Smooth muscle cell (in vitro differentiated cells): Measurements from ENCODE around the gene TNIP1. TPM values are rescaled to one million over a fixed set of nuclear protein-coding genes. Genes with fewer than 3 reads are reported as not detected.

ENCODE experiments used
- DNase-seq: peaks from one replicate; lab custom pipeline; 2025; ENCODE audit not compliant: unreplicated experiment; lab: John Stamatoyannopoulos, UW
- H2AFZ ChIP-seq: fragments of 200-600 bp; sonication (generic); 2 replicates; pipeline ENCODE4 v1.6.0; 2016; ENCODE audit warnings: antibody characterized with exemption, low read depth, mild to moderate bottlenecking
- H3F3A ChIP-seq: fragments of 200-600 bp; sonication (generic); 2 replicates; pipeline ENCODE4 v1.6.0; 2017; ENCODE audit warnings: antibody characterized with exemption, low read depth
- H3K27ac ChIP-seq: fragments of 200-600 bp; sonication (generic); 2 replicates; pipeline ENCODE4 v1.5.1; 2016; ENCODE audit warnings: low read depth, mild to moderate bottlenecking
- H3K27me3 ChIP-seq: fragments of 200-600 bp; sonication (generic); 2 replicates; pipeline ENCODE4 v1.6.1; 2016; ENCODE audit warnings: low read depth, mild to moderate bottlenecking
- H3K36me3 ChIP-seq: fragments of 200-600 bp; sonication (generic); 2 replicates; pipeline ENCODE4 v1.5.1; 2016; ENCODE audit warnings: low read depth
- H3K4me1 ChIP-seq: fragments of 200-600 bp; sonication (generic); 2 replicates; pipeline ENCODE4 v1.5.1; 2016; ENCODE audit warnings: low read depth
- H3K4me2 ChIP-seq: fragments of 200-600 bp; sonication (generic); 2 replicates; pipeline ENCODE4 v1.6.0; 2016; ENCODE audit warnings: mild to moderate bottlenecking
- H3K4me3 ChIP-seq: fragments of 200-600 bp; sonication (generic); 2 replicates; pipeline ENCODE4 v1.5.1; 2016; ENCODE audit warnings: mild to moderate bottlenecking
- H3K79me2 ChIP-seq: fragments of 200-600 bp; sonication (generic); 2 replicates; pipeline ENCODE4 v1.6.0; 2016; ENCODE audit warnings: low read depth, mild to moderate bottlenecking
- H3K9ac ChIP-seq: fragments of 200-600 bp; sonication (generic); 2 replicates; pipeline ENCODE4 v1.6.0; 2016; ENCODE audit warnings: low read depth
- H3K9me3 ChIP-seq: fragments of 200-600 bp; sonication (generic); replicated peaks from 2 replicates; pipeline ENCODE4 v1.5.1; 2016; ENCODE audit warnings: low read depth
- H4K20me1 ChIP-seq: fragments of 200-600 bp; sonication (generic); 2 replicates; pipeline ENCODE4 v1.6.0; 2016; ENCODE audit warnings: low read depth
- CTCF ChIP-seq: fragments of 200-600 bp; sonication (generic); IDR thresholded peaks from 2 replicates; pipeline ENCODE4 v1.5.1; 2017; ENCODE audit warnings: borderline replicate concordance, mild to moderate bottlenecking, antibody characterized with exemption; ENCODE audit not compliant: insufficient read depth, poor library complexity, severe bottlenecking
- WGBS: methylation state at CpG from one replicate; pipeline ENCODE4 v1.1.7; 2016; ENCODE audit warnings: low lambda C conversion rate; 5-methylcytosine and 5-hydroxymethylcytosine counted together
- polyA plus RNA-seq: library from polyadenylated mRNA; unstranded; fragments of >200 nt; fragmentation: Nextera tagmentation; extraction: Ambion mirVana; gene quantifications from 2 replicates; pipeline ENCODE4 v1.2.1, GENCODE V29; 2016
- total RNA-seq: library from RNA; depleted of rRNA; stranded (reverse); fragments of >200 nt; gene quantifications from 2 replicates; pipeline ENCODE4 v1.2.3, GENCODE V29; 2014

Gene TNIP1
- total and polyA plus RNA-seq, 2 experiments from 2014 or later, result 51.4 to 73.7 TPM

- 83% methylated on average over 5 of the region's 5 CpGs for WGBS
- no peak for DNase-seq
- H3K27ac ChIP-seq, result no peak overlapping the region
Observed at GRCh38 chr5:151104795-151105194, 24.0 kb upstream of the TNIP1 start.

GRCh38 chr5:151101746-151102145, 20.9 kb upstream of the TNIP1 start:
- TF ChIP-seq CTCF, result no peak
- no peaks in the 10 kb centered on the region for H3K9me3 ChIP-seq
- no peak overlapping the region for H3K27ac ChIP-seq
- no peak overlapping the region for H3K4me3 ChIP-seq
- peaks cover 7% of the 10 kb centered on the region for H3F3A ChIP-seq
- H2AFZ ChIP-seq, result no peak overlapping the region
- H4K20me1 ChIP-seq, result peaks cover 7% of the 10 kb centered on the region
- H3K36me3 ChIP-seq, result no peaks in the 10 kb centered on the region
- no peak overlapping the region for H3K4me2 ChIP-seq
- no peaks in the 10 kb centered on the region for H3K4me1 ChIP-seq
- no peaks in the 10 kb centered on the region for H3K79me2 ChIP-seq
- H3K9ac ChIP-seq, result no peak overlapping the region
- DNase-seq, result no peak
- no peaks in the 10 kb centered on the region for H3K27me3 ChIP-seq
- 96% methylated on average over 4 of the region's 4 CpGs for WGBS

More at GRCh38 chr5:151104795-151105194, 24.0 kb upstream of the TNIP1 start:
- Histone ChIP-seq H3K27me3 (no peaks in the 10 kb centered on the region), H3F3A (no peaks in the 10 kb centered on the region), H3K4me1 (no peaks in the 10 kb centered on the region), H2AFZ (no peak overlapping the region), H3K36me3 (no peaks in the 10 kb centered on the region), H4K20me1 (peaks cover 14% of the 10 kb centered on the region), H3K9me3 (no peaks in the 10 kb centered on the region), H3K9ac (no peak overlapping the region), H3K4me2 (no peak overlapping the region), H3K79me2 (no peaks in the 10 kb centered on the region), H3K4me3 (no peak overlapping the region)
- TF ChIP-seq CTCF, result no peak

- H3K27ac ChIP-seq, result no peak overlapping the region
- no peaks in the 10 kb centered on the region for H3K27me3 ChIP-seq
- 44% methylated on average over 9 of the region's 9 CpGs for WGBS
- no peak for DNase-seq
- peaks cover 7% of the 10 kb centered on the region for H3F3A ChIP-seq
- H2AFZ ChIP-seq, result no peak overlapping the region
- no peak overlapping the region for H3K9ac ChIP-seq
- H3K36me3 ChIP-seq, result no peaks in the 10 kb centered on the region
- H3K4me3 ChIP-seq, result no peak overlapping the region
- no peak for TF ChIP-seq CTCF
- H3K9me3 ChIP-seq, result no peaks in the 10 kb centered on the region
- H3K4me2 ChIP-seq, result no peak overlapping the region
- H3K4me1 ChIP-seq, result no peaks in the 10 kb centered on the region
- peaks cover 3% of the 10 kb centered on the region for H4K20me1 ChIP-seq
- H3K79me2 ChIP-seq, result no peaks in the 10 kb centered on the region
Observed at GRCh38 chr5:151101151-151101550, 20.3 kb upstream of the TNIP1 start.

GRCh38 chr5:151100681-151101080, 19.8 kb upstream of the TNIP1 start:
- H3K4me3 ChIP-seq, result no peak overlapping the region

More at GRCh38 chr5:151100681-151101080, 19.8 kb upstream of the TNIP1 start:
- H3K9me3 ChIP-seq, result no peaks in the 10 kb centered on the region
- H3K4me1 ChIP-seq, result no peaks in the 10 kb centered on the region
- H3K4me2 ChIP-seq, result no peak overlapping the region
- 95% methylated on average over 4 of the region's 4 CpGs for WGBS
- no peaks in the 10 kb centered on the region for H3K79me2 ChIP-seq
- no peak overlapping the region for H2AFZ ChIP-seq
- no peak overlapping the region for H3K9ac ChIP-seq
- no peaks in the 10 kb centered on the region for H4K20me1 ChIP-seq
- no peaks in the 10 kb centered on the region for H3K27me3 ChIP-seq
- H3K36me3 ChIP-seq, result no peaks in the 10 kb centered on the region
- peaks cover 7% of the 10 kb centered on the region for H3F3A ChIP-seq
- H3K27ac ChIP-seq, result no peak overlapping the region
- no peak for DNase-seq
- TF ChIP-seq CTCF, result no peak
